ENCODE data around the gene CCL18.
"Not testable (repeated sequence)": the region's sequence is repeated elsewhere in the genome, so short reads cannot be mapped to it uniquely, and the experiment has no call there.

The CCL18 gene

GRCh38 chr17:36071751-36072150 is 7.7 kb downstream of the CCL18 start:
- no peak for DNase-seq (ENCODE audit: low read depth)

- peak; percentile 9 for DNase-seq (ENCODE audit: low read depth)
These were observed 8.5 kb downstream of the CCL18 start for GRCh38 chr17:36072431-36073121.

GRCh38 chr17:36074365-36074764 is 10.3 kb downstream of the CCL18 start:
- DNase-seq (ENCODE audit: low read depth), result no peak

GRCh38 chr17:36081681-36082471 is 17.8 kb downstream of the CCL18 start:
- not testable (repeated sequence) for DNase-seq (ENCODE audit: low read depth)

- DNase-seq (ENCODE audit: low read depth), result not testable (repeated sequence)
These were observed 18.5 kb downstream of the CCL18 start for GRCh38 chr17:36082482-36083120.

GRCh38 chr17:36083691-36084090 is 19.6 kb downstream of the CCL18 start:
- not testable (repeated sequence) for DNase-seq (ENCODE audit: low read depth)

GRCh38 chr17:36085765-36086164 is 21.7 kb downstream of the CCL18 start:
- DNase-seq (ENCODE audit: low read depth), result no peak

GRCh38 chr17:36086791-36087190 is 22.7 kb downstream of the CCL18 start:
- DNase-seq (ENCODE audit: low read depth), result no peak

GRCh38 chr17:36087471-36087870 is 23.4 kb downstream of the CCL18 start:
- DNase-seq (ENCODE audit: low read depth), result not testable (repeated sequence)

- not testable (repeated sequence) for DNase-seq (ENCODE audit: low read depth)
These were observed 24.0 kb downstream of the CCL18 start for GRCh38 chr17:36087897-36088572.

GRCh38 chr17:36088670-36089338 is 24.7 kb downstream of the CCL18 start:
- DNase-seq (ENCODE audit: low read depth), result no peak

- DNase-seq (ENCODE audit: low read depth), result no peak
These were observed 25.3 kb downstream of the CCL18 start for GRCh38 chr17:36089339-36089865.

GRCh38 chr17:36089888-36090836 is 26.1 kb downstream of the CCL18 start, which contains the start of gene CCL3:
Gene CCL3 (minus strand): TSS chr17:36090143. CDS start chr17:36090058, 85 bp downstream.
- DNase-seq (ENCODE audit: low read depth), result no peak

- no peak for DNase-seq (ENCODE audit: low read depth)
These were observed 28.2 kb downstream of the CCL18 start for GRCh38 chr17:36092230-36092629.

- not testable (repeated sequence) for DNase-seq (ENCODE audit: low read depth)
These were observed 28.6 kb downstream of the CCL18 start for GRCh38 chr17:36092715-36093114.

GRCh38 chr17:36094232-36094631 is 30.2 kb downstream of the CCL18 start:
- DNase-seq (ENCODE audit: low read depth), result no peak

- no peak for DNase-seq (ENCODE audit: low read depth)
These were observed 30.7 kb downstream of the CCL18 start for GRCh38 chr17:36094746-36095145.

GRCh38 chr17:36095992-36096391 is 31.9 kb downstream of the CCL18 start:
- DNase-seq (ENCODE audit: low read depth), result no peak

- not testable (repeated sequence) for DNase-seq (ENCODE audit: low read depth)
These were observed 34.9 kb downstream of the CCL18 start for GRCh38 chr17:36099004-36099403.

- not testable (repeated sequence) for DNase-seq (ENCODE audit: low read depth)
These were observed 39.4 kb downstream of the CCL18 start, which contains the start of gene CCL4 for GRCh38 chr17:36103401-36103975. Gene CCL4 (plus strand): TSS chr17:36103827. CDS start chr17:36103906, 79 bp downstream.

Data from HS-27A (cell line).